Occipital lobe (tissue), 2 donors: ENCODE data around the gene LRG1. TPM values are rescaled to one million over a fixed set of nuclear protein-coding genes. Genes with fewer than 3 reads are reported as not detected.

Experiments
- DNase-seq: peaks from one replicate; lab custom pipeline; 2025; lab: John Stamatoyannopoulos, UW
- total RNA-seq: library from RNA; depleted of rRNA; stranded (reverse); fragments of >200 nt; gene quantifications from one replicate; pipeline ENCODE4 v1.2.3, GENCODE V29; 2014

LRG1 gene
- total RNA-seq, 1 donor from 2014 or later, result not detected

DNA sequence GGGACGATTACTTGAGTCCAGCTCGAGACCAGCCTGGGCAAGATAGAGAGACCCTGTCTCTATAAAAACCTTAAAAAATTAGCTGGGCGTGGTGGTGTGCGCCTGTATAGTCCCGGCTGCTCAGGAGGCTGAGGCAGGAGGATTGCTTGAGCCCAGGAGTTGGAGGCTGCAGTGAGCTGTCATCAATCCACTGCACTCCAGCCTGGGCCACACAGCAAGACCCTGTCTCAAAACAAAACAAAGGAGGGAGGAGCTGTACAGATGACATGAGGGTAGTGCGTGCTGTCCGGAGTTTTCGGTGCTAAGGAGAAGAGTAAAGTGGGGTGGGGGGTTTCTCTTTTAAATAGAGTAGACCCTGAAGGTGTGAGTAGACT is 45.2 kb downstream of the LRG1 start:
- DNase-seq, result no peak

DNA sequence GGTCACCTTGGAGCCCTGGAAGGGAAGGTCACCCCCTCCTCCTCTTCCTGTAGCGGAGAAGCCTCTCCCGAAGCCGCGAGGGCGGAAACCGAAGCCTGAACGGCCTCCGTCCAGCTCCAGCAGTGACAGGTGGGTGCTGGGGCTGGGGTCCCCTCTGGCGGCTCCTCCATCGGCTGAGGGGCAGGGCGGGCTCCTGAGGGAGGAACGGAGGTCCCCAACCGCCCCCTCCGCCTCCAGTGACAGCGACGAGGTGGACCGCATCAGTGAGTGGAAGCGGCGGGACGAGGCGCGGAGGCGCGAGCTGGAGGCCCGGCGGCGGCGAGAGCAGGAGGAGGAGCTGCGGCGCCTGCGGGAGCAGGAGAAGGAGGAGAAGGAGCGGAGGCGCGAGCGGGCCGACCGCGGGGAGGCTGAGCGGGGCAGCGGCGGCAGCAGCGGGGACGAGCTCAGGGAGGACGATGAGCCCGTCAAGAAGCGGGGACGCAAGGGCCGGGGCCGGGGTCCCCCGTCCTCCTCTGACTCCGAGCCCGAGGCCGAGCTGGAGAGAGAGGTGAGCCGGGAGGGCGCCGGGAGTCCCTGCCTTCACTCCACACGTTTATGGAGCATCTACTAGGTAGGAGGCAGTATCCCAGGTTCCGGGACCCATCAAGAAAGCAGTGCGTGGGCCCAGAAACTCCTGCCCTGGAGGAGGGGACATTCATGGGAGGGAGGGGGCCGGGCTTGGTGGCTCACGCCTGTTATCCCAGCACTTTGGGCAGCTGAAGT is 45.7 kb downstream of the LRG1 start:
- no peak for DNase-seq

DNA sequence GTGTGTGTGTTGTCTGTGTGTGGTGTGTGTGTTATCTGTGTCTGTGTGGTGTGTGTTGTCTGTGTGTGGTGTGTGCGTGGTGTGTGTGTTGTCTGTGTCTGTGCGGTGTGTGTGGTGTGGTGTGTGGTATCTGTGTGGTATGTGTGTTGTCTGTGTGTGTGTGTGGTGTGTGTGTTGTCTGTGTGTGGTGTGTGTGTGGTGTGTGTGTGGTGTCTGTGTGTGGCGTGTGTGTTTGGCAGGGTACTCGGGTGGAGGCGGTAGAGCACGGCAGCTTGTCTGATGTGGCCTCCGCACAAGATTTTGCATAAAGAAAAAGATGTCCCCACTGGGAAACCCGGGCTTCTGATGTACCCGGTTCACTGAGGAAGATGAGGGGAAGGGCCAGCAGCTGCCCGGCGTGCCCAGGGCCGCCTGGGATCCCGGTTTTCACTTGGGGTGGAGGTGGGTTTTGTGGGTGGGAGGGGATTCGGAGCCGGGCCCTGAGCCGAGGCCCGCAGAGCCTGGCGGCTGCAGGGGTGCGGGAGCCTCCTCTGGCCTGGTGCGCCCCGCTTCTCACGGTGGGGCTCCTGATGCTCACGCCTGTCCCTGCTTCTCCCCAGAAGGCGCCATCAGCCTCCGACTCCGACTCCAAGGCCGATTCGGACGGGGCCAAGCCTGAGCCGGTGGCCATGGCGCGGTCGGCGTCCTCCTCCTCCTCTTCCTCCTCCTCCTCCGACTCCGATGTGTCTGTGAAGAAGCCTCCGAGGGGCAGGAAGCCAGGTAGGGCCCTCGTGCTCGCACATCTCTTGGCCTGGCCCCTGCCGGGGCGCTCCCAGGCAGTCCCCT is 46.5 kb downstream of the LRG1 start:
- DNase-seq, result peak; percentile 29

DNA sequence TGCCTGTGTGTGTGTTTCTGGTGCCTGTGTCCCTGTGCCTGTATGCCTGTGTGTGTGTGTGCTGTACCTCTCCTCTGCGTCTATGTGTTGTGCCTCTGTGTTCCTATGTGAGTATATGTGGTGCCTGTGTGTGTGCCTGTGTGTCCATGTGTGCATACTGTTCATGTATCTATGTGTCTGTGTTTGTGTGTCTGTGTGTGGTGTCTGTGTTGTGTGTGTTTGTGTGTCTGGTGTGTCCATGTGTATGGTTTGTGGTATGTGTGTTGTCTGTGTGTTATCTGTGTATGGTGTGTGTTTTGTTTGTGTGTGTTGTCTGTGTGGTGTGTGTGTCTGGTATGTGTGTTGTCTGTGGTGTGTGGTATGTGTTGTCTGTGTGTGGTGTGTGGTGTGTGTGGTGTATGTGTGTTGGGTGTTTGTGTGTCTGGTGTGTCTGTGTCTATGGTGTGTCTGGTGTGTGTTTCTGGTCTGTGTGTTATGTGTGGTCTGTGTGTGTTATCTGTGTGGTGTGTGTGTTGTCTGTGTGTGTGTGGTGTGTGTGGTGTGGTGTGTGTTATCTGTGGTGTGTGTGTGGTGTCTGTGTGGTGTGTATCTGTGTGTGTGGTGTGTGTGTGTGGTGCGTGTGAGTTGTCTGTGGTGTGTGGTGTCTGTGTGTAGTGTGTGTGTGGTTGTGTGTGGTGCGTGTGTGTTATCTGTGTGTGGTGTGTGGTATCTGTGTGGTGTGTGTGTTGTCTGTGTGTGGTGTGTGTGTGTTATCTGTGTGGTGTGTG is 47.3 kb downstream of the LRG1 start:
- DNase-seq, result no peak

DNA sequence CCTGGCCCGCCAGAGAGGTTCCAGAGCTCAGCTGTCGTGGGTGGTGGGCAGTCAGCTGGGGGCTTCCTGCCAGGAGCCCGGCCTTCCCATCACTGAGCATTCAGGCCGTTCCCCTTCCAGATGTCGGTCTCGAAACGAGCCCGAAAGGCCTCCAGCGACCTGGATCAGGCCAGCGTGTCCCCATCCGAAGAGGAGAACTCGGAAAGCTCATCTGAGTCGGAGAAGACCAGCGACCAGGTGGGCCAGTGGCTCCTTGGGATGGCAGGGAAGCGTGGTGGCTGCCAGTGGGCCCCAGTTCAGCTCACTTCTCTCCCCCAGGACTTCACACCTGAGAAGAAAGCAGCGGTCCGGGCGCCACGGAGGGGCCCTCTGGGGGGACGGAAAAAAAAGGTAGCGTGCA is 48.4 kb downstream of the LRG1 start:
- DNase-seq, result no peak

DNA sequence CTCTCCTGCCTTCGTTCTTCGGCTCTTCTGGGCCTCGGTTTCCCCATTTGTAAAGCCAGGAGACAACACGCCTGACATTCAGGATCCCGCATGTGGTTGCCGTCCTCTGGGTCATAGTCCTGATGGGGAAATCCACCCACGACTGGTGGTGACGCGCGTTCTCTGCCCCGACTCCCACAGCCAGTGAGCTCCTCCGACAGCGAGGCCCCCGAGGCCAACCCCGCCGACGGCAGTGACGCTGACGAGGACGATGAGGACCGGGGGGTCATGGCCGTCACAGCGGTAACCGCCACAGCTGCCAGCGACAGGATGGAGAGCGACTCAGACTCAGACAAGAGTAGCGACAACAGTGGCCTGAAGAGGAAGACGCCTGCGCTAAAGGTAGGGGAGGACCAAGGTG is 51.3 kb downstream of the LRG1 start:
- no peak for DNase-seq

DNA sequence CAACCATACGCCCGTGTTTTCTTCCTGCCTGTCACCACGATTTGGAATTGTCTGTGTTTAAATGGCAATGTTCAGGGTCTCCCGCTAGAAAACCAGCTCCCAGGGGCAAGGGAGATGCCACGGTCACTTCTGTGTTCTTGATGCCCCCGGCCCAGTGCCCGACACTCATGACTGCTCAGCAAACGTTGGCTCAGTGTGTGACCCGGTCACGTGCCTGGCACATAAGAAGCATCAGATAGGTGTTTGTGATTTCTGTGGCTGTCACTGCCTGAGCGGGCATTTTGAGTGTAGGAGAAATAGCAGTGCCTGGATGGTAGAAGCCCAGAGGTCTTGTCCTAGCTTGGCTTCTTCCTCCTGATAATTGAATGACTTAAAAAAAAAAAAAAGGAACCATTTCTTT is 52.3 kb downstream of the LRG1 start:
- DNase-seq, result no peak

Other genes starting within 250 kb of the LRG1 start
- gene TMIGD2, start 237.6 kb downstream of the LRG1 start, total RNA-seq, result 2.7 TPM
- gene FSD1, start 235.4 kb downstream of the LRG1 start, total RNA-seq, result 28.4 TPM
- gene STAP2, start 201.2 kb downstream of the LRG1 start, total RNA-seq, result 2.8 TPM
- gene MPND, start 196.5 kb downstream of the LRG1 start, total RNA-seq, result 11.5 TPM
- gene SH3GL1, start 139.5 kb downstream of the LRG1 start, total RNA-seq, result 15.3 TPM
- 6.2 TPM for gene CHAF1A, start 137.4 kb downstream of the LRG1 start, total RNA-seq
- 54.7 TPM for gene UBXN6, start 82.2 kb downstream of the LRG1 start, total RNA-seq
- 32.8 TPM for gene HDGFL2, start 67.7 kb downstream of the LRG1 start, total RNA-seq
- under 0.01 TPM for gene PLIN4, start 21.6 kb downstream of the LRG1 start, total RNA-seq
- gene PLIN5, start 4.8 kb downstream of the LRG1 start, total RNA-seq, result 2.0 TPM
- 32.0 TPM for gene SEMA6B, start 19.6 kb upstream of the LRG1 start, total RNA-seq
- gene TNFAIP8L1, start 99.5 kb upstream of the LRG1 start, total RNA-seq, result 5.6 TPM
- 37.9 TPM for gene MYDGF, start 130.3 kb upstream of the LRG1 start, total RNA-seq
- gene DPP9, start 183.8 kb upstream of the LRG1 start, total RNA-seq, result 5.5 TPM